ENCODE measurements around the gene CRACR2A.

DNA sequence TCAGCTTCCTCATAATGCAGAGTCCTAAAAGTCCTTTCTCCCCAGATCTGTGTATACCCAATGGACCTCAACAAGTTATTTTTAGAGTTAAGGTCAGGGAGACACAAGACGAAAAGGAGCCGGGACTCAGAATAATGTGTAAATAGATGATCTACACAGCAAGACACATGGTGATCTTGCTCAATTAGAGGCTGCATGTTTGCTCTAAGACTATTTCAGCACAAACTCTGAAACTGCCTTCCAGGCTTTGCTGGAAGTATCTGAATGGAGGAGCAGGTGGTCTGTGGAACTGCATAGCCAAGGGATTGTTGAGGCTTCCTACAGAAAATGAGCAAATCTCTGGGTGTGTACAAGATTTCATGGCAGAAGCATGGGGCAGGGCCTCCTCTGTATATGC lies 80.8 kb downstream of the CRACR2A start:
- TF ChIP-seq POLR2AphosphoS5 (IDR thresholded peaks at IDR 0.05; ENCODE audit: low read depth, low read length): no peak
- TF ChIP-seq, protein P1, sequence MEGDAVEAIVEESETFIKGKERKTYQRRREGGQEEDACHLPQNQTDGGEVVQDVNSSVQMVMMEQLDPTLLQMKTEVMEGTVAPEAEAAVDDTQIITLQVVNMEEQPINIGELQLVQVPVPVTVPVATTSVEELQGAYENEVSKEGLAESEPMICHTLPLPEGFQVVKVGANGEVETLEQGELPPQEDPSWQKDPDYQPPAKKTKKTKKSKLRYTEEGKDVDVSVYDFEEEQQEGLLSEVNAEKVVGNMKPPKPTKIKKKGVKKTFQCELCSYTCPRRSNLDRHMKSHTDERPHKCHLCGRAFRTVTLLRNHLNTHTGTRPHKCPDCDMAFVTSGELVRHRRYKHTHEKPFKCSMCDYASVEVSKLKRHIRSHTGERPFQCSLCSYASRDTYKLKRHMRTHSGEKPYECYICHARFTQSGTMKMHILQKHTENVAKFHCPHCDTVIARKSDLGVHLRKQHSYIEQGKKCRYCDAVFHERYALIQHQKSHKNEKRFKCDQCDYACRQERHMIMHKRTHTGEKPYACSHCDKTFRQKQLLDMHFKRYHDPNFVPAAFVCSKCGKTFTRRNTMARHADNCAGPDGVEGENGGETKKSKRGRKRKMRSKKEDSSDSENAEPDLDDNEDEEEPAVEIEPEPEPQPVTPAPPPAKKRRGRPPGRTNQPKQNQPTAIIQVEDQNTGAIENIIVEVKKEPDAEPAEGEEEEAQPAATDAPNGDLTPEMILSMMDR (IDR thresholded peaks at IDR 0.05): no peak
- no peak for TF ChIP-seq SIN3A (IDR thresholded peaks at IDR 0.05; ENCODE audit: borderline replicate concordance, insufficient read depth, low read depth, low read length)
- TF ChIP-seq, protein P2, sequence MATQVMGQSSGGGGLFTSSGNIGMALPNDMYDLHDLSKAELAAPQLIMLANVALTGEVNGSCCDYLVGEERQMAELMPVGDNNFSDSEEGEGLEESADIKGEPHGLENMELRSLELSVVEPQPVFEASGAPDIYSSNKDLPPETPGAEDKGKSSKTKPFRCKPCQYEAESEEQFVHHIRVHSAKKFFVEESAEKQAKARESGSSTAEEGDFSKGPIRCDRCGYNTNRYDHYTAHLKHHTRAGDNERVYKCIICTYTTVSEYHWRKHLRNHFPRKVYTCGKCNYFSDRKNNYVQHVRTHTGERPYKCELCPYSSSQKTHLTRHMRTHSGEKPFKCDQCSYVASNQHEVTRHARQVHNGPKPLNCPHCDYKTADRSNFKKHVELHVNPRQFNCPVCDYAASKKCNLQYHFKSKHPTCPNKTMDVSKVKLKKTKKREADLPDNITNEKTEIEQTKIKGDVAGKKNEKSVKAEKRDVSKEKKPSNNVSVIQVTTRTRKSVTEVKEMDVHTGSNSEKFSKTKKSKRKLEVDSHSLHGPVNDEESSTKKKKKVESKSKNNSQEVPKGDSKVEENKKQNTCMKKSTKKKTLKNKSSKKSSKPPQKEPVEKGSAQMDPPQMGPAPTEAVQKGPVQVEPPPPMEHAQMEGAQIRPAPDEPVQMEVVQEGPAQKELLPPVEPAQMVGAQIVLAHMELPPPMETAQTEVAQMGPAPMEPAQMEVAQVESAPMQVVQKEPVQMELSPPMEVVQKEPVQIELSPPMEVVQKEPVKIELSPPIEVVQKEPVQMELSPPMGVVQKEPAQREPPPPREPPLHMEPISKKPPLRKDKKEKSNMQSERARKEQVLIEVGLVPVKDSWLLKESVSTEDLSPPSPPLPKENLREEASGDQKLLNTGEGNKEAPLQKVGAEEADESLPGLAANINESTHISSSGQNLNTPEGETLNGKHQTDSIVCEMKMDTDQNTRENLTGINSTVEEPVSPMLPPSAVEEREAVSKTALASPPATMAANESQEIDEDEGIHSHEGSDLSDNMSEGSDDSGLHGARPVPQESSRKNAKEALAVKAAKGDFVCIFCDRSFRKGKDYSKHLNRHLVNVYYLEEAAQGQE (IDR thresholded peaks at IDR 0.05; ENCODE audit: insufficient read depth in 1 of 2, low read depth in 2 of 2, low read length in 1 of 2): no peak

Data from Panc1 (cell line).